HCT116 (cell line): ENCODE data around the gene NEUROG1. TPM values are rescaled to one million over a fixed set of nuclear protein-coding genes. Genes with fewer than 3 reads are reported as not detected.

Source experiments
- ATAC-seq: fragments of 200-7000 bp; cut with Tn5 transposase; 2 replicates; pipeline ENCODE4 v1.9.1; 2020; ENCODE audit warnings: mild to moderate bottlenecking, moderate library complexity
- BruUV-seq: library from RNA; stranded (reverse); fragments of 400-500 nt; replicated peaks from 2 replicates; lab custom pipeline; 2021; lab: Mats Ljungman, UMichigan
- CTCF ChIA-PET: fragments of 300-600 bp; sonication (Branson Sonifier 250); formaldehyde crosslinking; loops from one replicate; lab custom pipeline; 2021; ENCODE audit warnings: antibody characterized with exemption; lab: Charles Lee
- POLR2A ChIA-PET: fragments of 300-600, 350-600 bp; sonication (Branson Sonifier 250); formaldehyde crosslinking; loops from one replicate; lab custom pipeline; 2021; ENCODE audit warnings: antibody characterized with exemption; lab: Charles Lee
- RAD21 ChIA-PET, 2 experiments: fragments of 300-600 bp; sonication (Branson Sonifier 250); formaldehyde crosslinking; loops; one replicate each; lab custom pipeline; 2023; ENCODE audit warnings: low total read pairs in 2 of 2; ENCODE audit not compliant: uncharacterized antibody in 2 of 2, unreplicated experiment in 2 of 2, low non-redundant PET in 1 of 2; lab: Charles Lee
- DNase-seq: peaks from one replicate; pipeline ENCODE4 v3.0.0-alpha.2; 2010; ENCODE audit warnings: low read depth, low spot score
- H2AFZ ChIP-seq: fragments of 200-600 bp; shearing (Covaris generic), sonication (generic); 2 replicates; pipeline ENCODE4 v1.6.1; 2017; ENCODE audit warnings: low read depth, mixed run types, mixed read lengths, antibody characterized with exemption, low read length; ENCODE audit not compliant: poor library complexity, severe bottlenecking
- H3K27ac ChIP-seq: 2 replicates; pipeline ENCODE4 v1.5.1; 2012; ENCODE audit warnings: low read depth, low read length
- H3K27me3 ChIP-seq: fragments of 200-600 bp; sonication (generic); 2 replicates; pipeline ENCODE4 v1.6.1; 2016; ENCODE audit warnings: mixed run types, low read length, mixed read lengths; ENCODE audit not compliant: insufficient read depth
- H3K36me3 ChIP-seq, 2 experiments: fragments of 200-500 bp in 1 of 2; fragments of 200-600 bp in 1 of 2; sonication (Bioruptor generic) in 1 of 2; sonication (generic) in 1 of 2; 2 replicates each; pipeline versions ENCODE4 v1.5.1 to v1.6.1; 2014 to 2016; ENCODE audit warnings: low read length in 2 of 2, inconsistent platforms in 1 of 2, mixed read lengths in 1 of 2, mixed run types in 1 of 2; ENCODE audit not compliant: insufficient read depth in 2 of 2, control insufficient read depth in 1 of 2
- H3K4me1 ChIP-seq, 2 experiments: fragments of 200-600 bp in 1 of 2; sonication (generic) in 1 of 2; 2 replicates each; pipeline versions ENCODE4 v1.5.1 to v1.6.1; 2012 to 2017; ENCODE audit warnings: low read length in 2 of 2, inconsistent platforms in 1 of 2, mild to moderate bottlenecking in 1 of 2, mixed read lengths in 1 of 2, mixed run types in 1 of 2, moderate library complexity in 1 of 2; ENCODE audit not compliant: insufficient read depth in 2 of 2, control insufficient read depth in 1 of 2
- H3K4me2 ChIP-seq: fragments of 200-600 bp; sonication (generic); 2 replicates; pipeline ENCODE4 v1.6.1; 2017; ENCODE audit warnings: mixed run types, low read length, mixed read lengths
- H3K4me3 ChIP-seq, 2 experiments: fragments of 200-600 bp in 1 of 2; sonication (generic) in 1 of 2; replicated peaks in 1 of 2; 2 replicates each; pipeline ENCODE4 v1.5.1; 2011 to 2016; ENCODE audit warnings: low read length in 2 of 2, control low read depth in 1 of 2, low read depth in 1 of 2, mild to moderate bottlenecking in 1 of 2, mixed read lengths in 1 of 2, mixed run types in 1 of 2
- H3K79me2 ChIP-seq: fragments of 200-600 bp; sonication (generic); 2 replicates; pipeline ENCODE4 v1.6.1; 2017; ENCODE audit warnings: mild to moderate bottlenecking, mixed run types, low read length, moderate library complexity, mixed read lengths; ENCODE audit not compliant: insufficient read depth
- H3K9ac ChIP-seq: fragments of 200-600 bp; sonication (generic); 2 replicates; pipeline ENCODE4 v1.6.1; 2016; ENCODE audit warnings: low read length, mixed read lengths
- H3K9me2 ChIP-seq: fragments of 200-600 bp; sonication (generic), shearing (Covaris generic); 2 replicates; pipeline ENCODE4 v1.6.1; 2017; ENCODE audit warnings: mixed run types, mild to moderate bottlenecking, moderate library complexity; ENCODE audit not compliant: insufficient read depth
- H3K9me3 ChIP-seq, 2 experiments: fragments of 200-500 bp in 1 of 2; fragments of 200-600 bp in 1 of 2; sonication (Bioruptor generic) in 1 of 2; sonication (generic) in 1 of 2; 2 replicates each; pipeline ENCODE4 v1.6.1; 2014 to 2017; ENCODE audit warnings: low read length in 2 of 2, mixed read lengths in 2 of 2, inconsistent platforms in 1 of 2, low read depth in 1 of 2, mild to moderate bottlenecking in 1 of 2, mixed run types in 1 of 2, moderate library complexity in 1 of 2; ENCODE audit not compliant: control insufficient read depth in 1 of 2, insufficient read depth in 1 of 2
- H4K20me1 ChIP-seq: fragments of 200-600 bp; sonication (generic), shearing (Covaris generic); 2 replicates; pipeline ENCODE4 v1.6.1; 2017; ENCODE audit warnings: mixed run types, mild to moderate bottlenecking, moderate library complexity; ENCODE audit not compliant: insufficient read depth
- ATF3 ChIP-seq: IDR thresholded peaks from 2 replicates; pipeline ENCODE4 v1.6.1; 2012
- CBX3 ChIP-seq: IDR thresholded peaks from 2 replicates; pipeline ENCODE4 v1.6.1; 2012; ENCODE audit warnings: low read depth
- CEBPB ChIP-seq: IDR thresholded peaks from 2 replicates; pipeline ENCODE4 v1.6.1; 2012; ENCODE audit warnings: low read depth
- FOSL1 ChIP-seq: IDR thresholded peaks from 2 replicates; pipeline ENCODE4 v1.6.1; 2012; ENCODE audit warnings: low read depth
- POLR2AphosphoS5 ChIP-seq: IDR thresholded peaks from 2 replicates; pipeline ENCODE4 v1.6.1; 2011; ENCODE audit warnings: mild to moderate bottlenecking, low read depth, low read length, moderate library complexity
- RAD21 ChIP-seq: IDR thresholded peaks from 2 replicates; pipeline ENCODE4 v1.6.1; 2012; ENCODE audit warnings: low read depth, mild to moderate bottlenecking
- REST ChIP-seq: IDR thresholded peaks from 2 replicates; pipeline ENCODE4 v1.6.1; 2012; ENCODE audit warnings: low read depth
- TCF7L2 ChIP-seq: IDR thresholded peaks from 2 replicates; pipeline ENCODE4 v1.7.0; 2011; ENCODE audit warnings: borderline replicate concordance, inconsistent platforms; ENCODE audit not compliant: insufficient read depth, insufficient read length; ENCODE audit errors: extremely low read depth
- ZFX ChIP-seq: fragments of 450-650 bp; IDR thresholded peaks from 2 replicates; pipeline ENCODE4 v1.6.1; 2017
- ZNF274 ChIP-seq: fragments of 200-500 bp; sonication (Bioruptor generic); IDR thresholded peaks from 2 replicates; pipeline ENCODE4 v1.6.1; 2014; ENCODE audit warnings: mild to moderate bottlenecking, low read depth, low read length, inconsistent platforms
- intact Hi-C: fragments of 100-400 bp; cut with micrococcal nuclease; formaldehyde crosslinking; loops from 2 replicates; pipeline ENCODE4 v1.10.0; 2022
- total RNA-seq: library from RNA; stranded (reverse); gene quantifications from one replicate; pipeline ENCODE4 v1.2.1, GENCODE V29; 2021; ENCODE audit not compliant: unreplicated experiment

The NEUROG1 gene
- total RNA-seq, 1 experiment from 2014 or later: not detected

- Histone ChIP-seq H3K4me2 (no peak overlapping the region), H3K27ac (no peak overlapping the region), H2AFZ (peak overlapping the region; percentile 62), H3K9me3 (no peaks in the 10 kb centered on the region), H3K36me3 (no peaks in the 10 kb centered on the region), H3K4me3 (no peak overlapping the region), H4K20me1 (no peaks in the 10 kb centered on the region), H3K27me3 (no peaks in the 10 kb centered on the region), H3K79me2 (no peaks in the 10 kb centered on the region), H3K4me1 (peaks cover 0 to 9% of the 10 kb centered on the region in 2 experiments; a peak in 1 of 4 replicates), H3K9ac (no peak overlapping the region), H3K9me2 (no peaks in the 10 kb centered on the region)
- DNase-seq: no peak
- ChIA-PET CTCF (interaction anchor here (0.7 to 13.0 kb wide), 14 partner anchors 8 to 496 kb away, joined by 3 to 191 read pairs (median 7); partner anchors contain the start of gene SLC25A48), POLR2A (no interaction called here), RAD21 (interaction anchor here in 1 of 2 experiments (1.0 kb wide), 1 partner anchor 269 kb away, joined by 3 read pairs; no protein-coding TSS in a partner anchor)
- no TSS peak for BruUV-seq
- intact Hi-C loops: loop anchor here (2.0 to 10.0 kb wide), 4 partner anchors 168 to 494 kb away; no protein-coding TSS in a partner anchor
- ATAC-seq: no peak
- no peak for TF ChIP-seq ZNF274
- no peak for TF ChIP-seq ZFX
- no peak for TF ChIP-seq FOSL1
- no peak for TF ChIP-seq CBX3
- TF ChIP-seq RAD21: no peak
- TF ChIP-seq ATF3: no peak
- no peak for TF ChIP-seq REST
- no peak for TF ChIP-seq POLR2AphosphoS5
- TF ChIP-seq TCF7L2: no peak
- no peak for TF ChIP-seq CEBPB
- TF ChIP-seq, all 23 proteins: peak for 0
Observed at GRCh38 chr5:135561266-135561665, 25.5 kb upstream of the NEUROG1 start.
